Right atrium auricular region (tissue), 2 donors: ENCODE results near the gene PNMA6F. TPM values are rescaled to one million over a fixed set of nuclear protein-coding genes. Genes with fewer than 3 reads are reported as not detected.

ENCODE experiments used
- DNase-seq: peaks from one replicate; pipeline ENCODE4 v3.0.0-alpha.2; 2019; ENCODE audit warnings: low spot score
- H3K27ac ChIP-seq, 2 donors: fragments of 200-600 bp; sonication (generic); 1 replicate in 1 of 2; 2 replicates in 1 of 2; pipeline ENCODE4 v1.5.1; 2016 to 2019
- H3K27me3 ChIP-seq, 2 donors: fragments of 200-600 bp; sonication (generic); one replicate each; pipeline versions ENCODE4 v1.5.1 to v1.6.0; 2017 to 2019
- H3K36me3 ChIP-seq: fragments of 200-600 bp; sonication (generic); one replicate; pipeline ENCODE4 v1.5.1; 2016
- H3K4me1 ChIP-seq, 2 donors: fragments of 200-600 bp; sonication (generic); one replicate each; pipeline versions ENCODE4 v1.5.1 to v1.6.0; 2017 to 2019
- H3K4me3 ChIP-seq, 2 donors: fragments of 200-600 bp; sonication (generic); 1 replicate in 1 of 2; 2 replicates in 1 of 2; pipeline ENCODE4 v1.5.1; 2017 to 2019; ENCODE audit warnings: mild to moderate bottlenecking in 1 of 2, moderate library complexity in 1 of 2
- H3K9me3 ChIP-seq, 2 donors: fragments of 200-600 bp; sonication (generic); one replicate each; pipeline ENCODE4 v1.5.1; 2019
- total RNA-seq, 2 donors: library from RNA; depleted of rRNA; stranded (reverse); fragments of >200 nt; gene quantifications; one replicate each; pipeline ENCODE4 v1.1.0, GENCODE V29; 2016
- TF ChIP-seq, protein P1 (sequence below), 2 donors: fragments of 200-600 bp; sonication (generic); IDR thresholded peaks; one replicate each; pipeline ENCODE4 v1.5.1; 2019; ENCODE audit warnings: antibody characterized with exemption in 2 of 2

Gene PNMA6F
- total RNA-seq = not detected

DNA sequence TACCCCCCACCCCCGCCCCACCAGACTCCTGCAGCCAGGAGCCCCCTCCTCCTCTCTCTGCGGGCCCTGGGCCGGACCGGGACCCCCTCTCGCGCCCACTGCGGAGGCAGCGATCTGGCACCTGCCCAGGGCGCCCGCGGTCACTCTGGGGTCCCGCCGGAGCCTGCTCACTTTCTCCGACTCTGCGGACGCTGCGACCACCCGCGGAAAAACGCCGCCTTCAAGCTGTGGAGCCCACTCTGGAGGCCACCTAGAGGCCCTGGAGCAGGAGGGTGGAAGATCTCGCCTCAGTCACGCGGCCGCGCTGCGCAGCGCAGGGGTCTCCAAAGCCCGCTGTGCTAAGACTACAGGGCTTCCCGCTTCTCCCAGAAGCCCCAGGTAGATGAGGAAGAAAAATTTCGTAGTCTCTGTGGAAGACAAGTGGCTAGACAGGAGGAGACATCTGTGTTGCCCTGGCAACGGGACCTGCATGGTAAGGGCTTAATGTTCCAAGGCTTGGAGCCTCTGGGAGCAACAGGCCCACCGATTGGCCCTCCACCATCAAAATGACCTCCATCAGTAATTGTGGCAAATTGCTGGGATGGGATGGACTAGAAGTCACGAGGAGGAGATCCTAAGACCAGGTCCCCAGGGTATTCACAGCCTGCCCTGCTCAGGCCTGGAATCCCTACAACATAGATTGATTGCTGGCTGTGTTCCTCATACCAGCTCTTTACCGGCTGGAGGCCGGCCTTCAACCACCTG lies at the start of gene PNMA6F:
Gene PNMA6F, minus strand, starts transcription at position 387 of the 744 bp plus-strand sequence. CDS start 1,093 bp downstream, outside the sequence.
- Histone ChIP-seq H3K27me3 (no peaks in the 10 kb centered on the region), H3K36me3 (no peaks in the 10 kb centered on the region), H3K27ac (no peak within 1 kb of the TSS), H3K9me3 (peaks cover 0 to 18% of the 10 kb centered on the region in 2 donors), H3K4me1 (no peaks in the 10 kb centered on the region), H3K4me3 (no peak within 1 kb of the TSS)
- DNase-seq = peak; percentile 44
- TF ChIP-seq, protein P1, sequence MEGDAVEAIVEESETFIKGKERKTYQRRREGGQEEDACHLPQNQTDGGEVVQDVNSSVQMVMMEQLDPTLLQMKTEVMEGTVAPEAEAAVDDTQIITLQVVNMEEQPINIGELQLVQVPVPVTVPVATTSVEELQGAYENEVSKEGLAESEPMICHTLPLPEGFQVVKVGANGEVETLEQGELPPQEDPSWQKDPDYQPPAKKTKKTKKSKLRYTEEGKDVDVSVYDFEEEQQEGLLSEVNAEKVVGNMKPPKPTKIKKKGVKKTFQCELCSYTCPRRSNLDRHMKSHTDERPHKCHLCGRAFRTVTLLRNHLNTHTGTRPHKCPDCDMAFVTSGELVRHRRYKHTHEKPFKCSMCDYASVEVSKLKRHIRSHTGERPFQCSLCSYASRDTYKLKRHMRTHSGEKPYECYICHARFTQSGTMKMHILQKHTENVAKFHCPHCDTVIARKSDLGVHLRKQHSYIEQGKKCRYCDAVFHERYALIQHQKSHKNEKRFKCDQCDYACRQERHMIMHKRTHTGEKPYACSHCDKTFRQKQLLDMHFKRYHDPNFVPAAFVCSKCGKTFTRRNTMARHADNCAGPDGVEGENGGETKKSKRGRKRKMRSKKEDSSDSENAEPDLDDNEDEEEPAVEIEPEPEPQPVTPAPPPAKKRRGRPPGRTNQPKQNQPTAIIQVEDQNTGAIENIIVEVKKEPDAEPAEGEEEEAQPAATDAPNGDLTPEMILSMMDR (IDR thresholded peaks at IDR 0.05) = no peak

DNA sequence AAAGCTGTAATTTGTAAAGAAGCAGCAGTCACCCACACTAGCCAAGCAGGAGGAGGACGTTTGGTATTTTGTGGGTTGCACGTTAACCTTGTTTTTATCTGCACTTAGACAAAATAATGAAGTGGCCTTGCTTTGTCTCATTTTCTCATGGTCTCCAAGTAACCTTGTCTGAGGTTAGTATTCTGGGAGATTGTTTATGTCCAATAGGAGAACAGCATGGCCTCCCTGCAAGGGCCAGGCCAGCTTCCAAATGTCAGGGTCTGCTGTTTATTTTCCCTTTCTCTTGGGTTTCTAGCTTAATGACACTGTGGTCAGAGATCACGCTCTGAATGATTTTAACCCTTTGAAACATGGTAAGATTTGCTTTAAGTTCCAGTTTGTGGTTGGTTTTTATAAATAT lies 49.7 kb upstream of the PNMA6F start:
- TF ChIP-seq, protein P1 (IDR thresholded peaks at IDR 0.05) = no peak
- Histone ChIP-seq H3K9me3 (no peaks in the 10 kb centered on the region), H3K4me3 (no peak overlapping the region), H3K27me3 (no peaks in the 10 kb centered on the region), H3K36me3 (no peaks in the 10 kb centered on the region), H3K27ac (no peak overlapping the region), H3K4me1 (no peaks in the 10 kb centered on the region)
- no peak for DNase-seq

- no peaks in the 10 kb centered on the region for H3K36me3 ChIP-seq
- TF ChIP-seq, protein P1 (IDR thresholded peaks at IDR 0.05) = no peak
Measured at GRCh38 chrX:153370293-153371055, 48.9 kb upstream of the PNMA6F start.

GRCh38 chrX:153366878-153367538 lies 45.4 kb upstream of the PNMA6F start:
- DNase-seq = no peak
- H3K4me3 ChIP-seq = no peak overlapping the region
- no peaks in the 10 kb centered on the region for H3K4me1 ChIP-seq
- no peaks in the 10 kb centered on the region for H3K27me3 ChIP-seq
- TF ChIP-seq, protein P1 (IDR thresholded peaks at IDR 0.05) = no peak
- no peaks in the 10 kb centered on the region for H3K9me3 ChIP-seq
- H3K36me3 ChIP-seq = no peaks in the 10 kb centered on the region
- H3K27ac ChIP-seq = no peak overlapping the region

More at GRCh38 chrX:153370293-153371055, 48.9 kb upstream of the PNMA6F start:
- Histone ChIP-seq H3K4me1 (no peaks in the 10 kb centered on the region), H3K4me3 (no peak overlapping the region), H3K27ac (no peak overlapping the region), H3K27me3 (no peaks in the 10 kb centered on the region), H3K9me3 (no peaks in the 10 kb centered on the region)
- DNase-seq = no peak

DNA sequence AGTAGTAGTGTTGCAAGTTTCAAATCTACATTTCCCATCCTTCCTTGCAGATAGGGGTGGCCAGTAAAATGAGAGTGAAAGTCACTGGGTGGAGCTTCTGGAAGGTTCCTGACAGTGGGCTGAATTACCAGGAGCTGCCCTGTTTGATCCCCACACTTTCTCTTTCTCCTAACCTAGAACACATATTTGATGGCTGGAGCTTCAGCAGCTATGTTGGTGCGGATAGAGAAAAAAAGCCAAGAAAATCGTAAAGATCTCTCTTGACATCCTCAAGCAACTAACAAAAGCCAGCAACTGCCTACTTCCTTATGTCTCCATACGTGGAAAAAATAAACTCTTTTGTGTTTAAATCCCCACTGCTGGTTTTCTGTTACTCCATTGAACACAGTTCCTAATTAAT lies 44.6 kb upstream of the PNMA6F start:
- Histone ChIP-seq H3K4me1 (no peaks in the 10 kb centered on the region), H3K27ac (no peak overlapping the region), H3K36me3 (no peaks in the 10 kb centered on the region), H3K4me3 (no peak overlapping the region), H3K27me3 (no peaks in the 10 kb centered on the region), H3K9me3 (no peaks in the 10 kb centered on the region)
- DNase-seq = no peak
- TF ChIP-seq, protein P1 (IDR thresholded peaks at IDR 0.05) = no peak
